SK-N-SH treated with all-trans-retinoic acid at 6 μM for 48 hours (cell line): Measurements from ENCODE around the gene ACSM3.
A peak's percentile ranks its signal among the peaks of the same experiment; 100 is the strongest.
"Not testable (repeated sequence)": the region's sequence is repeated elsewhere in the genome, so short reads cannot be mapped to it uniquely, and the experiment has no call there.

Source experiments
- ATAC-seq: fragments of 200-7000 bp; cut with Tn5 transposase; 3 replicates; pipeline ENCODE4 v1.9.1; 2020; ENCODE audit warnings: mild to moderate bottlenecking, moderate library complexity
- ARNTL ChIP-seq: fragments of 450-650 bp; formaldehyde crosslinking; IDR thresholded peaks from 2 replicates; pipeline ENCODE4 v1.5.0; 2020; ENCODE audit warnings: low read depth, mild to moderate bottlenecking, moderate library complexity, borderline replicate concordance
- BACH2 ChIP-seq: fragments of 250-450 bp; sonication (Bioruptor Pico); IDR thresholded peaks from 2 replicates; pipeline ENCODE4 v1.9.0; 2021; ENCODE audit warnings: mild to moderate bottlenecking, borderline replicate concordance
- CSDC2 ChIP-seq: fragments of 250-450 bp; sonication (Bioruptor Pico); IDR thresholded peaks from 2 replicates; pipeline ENCODE4 v1.5.0; 2020; ENCODE audit warnings: mild to moderate bottlenecking, moderate library complexity
- ESRRG ChIP-seq: fragments of 250-450 bp; sonication (Bioruptor Pico); IDR thresholded peaks from 2 replicates; pipeline ENCODE4 v1.6.1; 2021; ENCODE audit warnings: mild to moderate bottlenecking
- ISL1 ChIP-seq: fragments of 250-450 bp; sonication (Bioruptor Pico); IDR thresholded peaks from 2 replicates; pipeline ENCODE4 v2.1.2; 2022; ENCODE audit warnings: mild to moderate bottlenecking, moderate library complexity
- OSR1 ChIP-seq: fragments of 250-450 bp; sonication (Bioruptor Pico); IDR thresholded peaks from 2 replicates; pipeline ENCODE4 v1.8.0; 2022; ENCODE audit warnings: moderate library complexity, mild to moderate bottlenecking, inconsistent platforms
- PPARA ChIP-seq: fragments of 250-450 bp; sonication (Bioruptor Pico); IDR thresholded peaks from 2 replicates; pipeline ENCODE4 v1.5.0; 2020; ENCODE audit warnings: mild to moderate bottlenecking, borderline replicate concordance
- RARB ChIP-seq: fragments of 250-450 bp; sonication (Bioruptor Pico); IDR thresholded peaks from 2 replicates; pipeline ENCODE4 v1.8.0; 2021; ENCODE audit warnings: mild to moderate bottlenecking, moderate library complexity
- SNAI2 ChIP-seq: fragments of 250-450 bp; sonication (Bioruptor Pico); IDR thresholded peaks from 2 replicates; pipeline ENCODE4 v1.5.0; 2020; ENCODE audit warnings: mild to moderate bottlenecking, moderate library complexity
- TCF4 ChIP-seq: fragments of 250-450 bp; sonication (Bioruptor Pico); IDR thresholded peaks from 2 replicates; pipeline ENCODE4 v1.8.0; 2021; ENCODE audit warnings: mild to moderate bottlenecking, moderate library complexity, borderline replicate concordance
- TOX ChIP-seq: fragments of 250-450 bp; sonication (Bioruptor Pico); IDR thresholded peaks from 2 replicates; pipeline ENCODE4 v1.8.0; 2021; ENCODE audit warnings: mild to moderate bottlenecking, moderate library complexity, borderline replicate concordance
- ZFP3 ChIP-seq: fragments of 250-450 bp; sonication (Bioruptor Pico); IDR thresholded peaks from 2 replicates; pipeline ENCODE4 v1.5.0; 2020; ENCODE audit warnings: mild to moderate bottlenecking, moderate library complexity
- ZNF565 ChIP-seq: fragments of 450-650 bp; formaldehyde crosslinking; conservative IDR thresholded peaks from 2 replicates; pipeline ENCODE4 v1.5.0; 2020; ENCODE audit warnings: low read depth, mild to moderate bottlenecking, moderate library complexity
- ZNF70 ChIP-seq: fragments of 450-650 bp; formaldehyde crosslinking; IDR thresholded peaks from 2 replicates; pipeline ENCODE4 v1.5.0; 2020; ENCODE audit warnings: mild to moderate bottlenecking, moderate library complexity
- TF ChIP-seq, protein P1 (sequence below): fragments of 250-450 bp; sonication (Bioruptor Pico); IDR thresholded peaks from 2 replicates; pipeline ENCODE4 v1.5.0; 2020; ENCODE audit warnings: mild to moderate bottlenecking, moderate library complexity
- TF ChIP-seq, protein P2 (sequence below): fragments of 250-450 bp; sonication (Bioruptor Pico); IDR thresholded peaks from 2 replicates; pipeline ENCODE4 v1.5.1; 2021; ENCODE audit warnings: mild to moderate bottlenecking, moderate library complexity
- TF ChIP-seq, protein P3 (sequence below): fragments of 250-450 bp; sonication (Bioruptor Pico); IDR thresholded peaks from 2 replicates; pipeline ENCODE4 v1.5.1; 2020; ENCODE audit warnings: low read depth, mild to moderate bottlenecking, moderate library complexity
- TF ChIP-seq, protein P4 (sequence below): fragments of 250-450 bp; sonication (Bioruptor Pico); IDR thresholded peaks from 2 replicates; pipeline ENCODE4 v1.8.0; 2020; ENCODE audit warnings: mild to moderate bottlenecking, moderate library complexity, borderline replicate concordance

Gene ACSM3

DNA sequence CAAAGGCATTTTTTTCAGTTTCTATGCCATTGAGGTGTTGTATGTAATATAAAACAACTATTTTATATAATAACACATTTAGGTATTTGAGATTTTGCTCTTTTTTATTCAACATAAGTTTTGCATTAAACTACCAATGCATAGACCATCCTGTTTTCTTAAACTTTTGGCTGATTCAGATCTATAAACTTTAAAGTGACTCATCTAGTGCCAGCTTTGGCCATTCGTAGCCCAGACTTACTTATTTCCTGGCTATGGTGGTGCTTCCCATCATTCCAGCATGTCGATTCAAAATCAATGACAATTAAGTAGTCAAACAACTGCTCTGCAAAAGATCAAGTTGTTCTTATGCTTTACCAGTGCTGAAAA is 39.4 kb downstream of the ACSM3 start:
- no peak for TF ChIP-seq ZFP3 (CRISPR knock-in tag)
- no peak for TF ChIP-seq ZNF565 (CRISPR knock-in tag)
- TF ChIP-seq, protein P1, sequence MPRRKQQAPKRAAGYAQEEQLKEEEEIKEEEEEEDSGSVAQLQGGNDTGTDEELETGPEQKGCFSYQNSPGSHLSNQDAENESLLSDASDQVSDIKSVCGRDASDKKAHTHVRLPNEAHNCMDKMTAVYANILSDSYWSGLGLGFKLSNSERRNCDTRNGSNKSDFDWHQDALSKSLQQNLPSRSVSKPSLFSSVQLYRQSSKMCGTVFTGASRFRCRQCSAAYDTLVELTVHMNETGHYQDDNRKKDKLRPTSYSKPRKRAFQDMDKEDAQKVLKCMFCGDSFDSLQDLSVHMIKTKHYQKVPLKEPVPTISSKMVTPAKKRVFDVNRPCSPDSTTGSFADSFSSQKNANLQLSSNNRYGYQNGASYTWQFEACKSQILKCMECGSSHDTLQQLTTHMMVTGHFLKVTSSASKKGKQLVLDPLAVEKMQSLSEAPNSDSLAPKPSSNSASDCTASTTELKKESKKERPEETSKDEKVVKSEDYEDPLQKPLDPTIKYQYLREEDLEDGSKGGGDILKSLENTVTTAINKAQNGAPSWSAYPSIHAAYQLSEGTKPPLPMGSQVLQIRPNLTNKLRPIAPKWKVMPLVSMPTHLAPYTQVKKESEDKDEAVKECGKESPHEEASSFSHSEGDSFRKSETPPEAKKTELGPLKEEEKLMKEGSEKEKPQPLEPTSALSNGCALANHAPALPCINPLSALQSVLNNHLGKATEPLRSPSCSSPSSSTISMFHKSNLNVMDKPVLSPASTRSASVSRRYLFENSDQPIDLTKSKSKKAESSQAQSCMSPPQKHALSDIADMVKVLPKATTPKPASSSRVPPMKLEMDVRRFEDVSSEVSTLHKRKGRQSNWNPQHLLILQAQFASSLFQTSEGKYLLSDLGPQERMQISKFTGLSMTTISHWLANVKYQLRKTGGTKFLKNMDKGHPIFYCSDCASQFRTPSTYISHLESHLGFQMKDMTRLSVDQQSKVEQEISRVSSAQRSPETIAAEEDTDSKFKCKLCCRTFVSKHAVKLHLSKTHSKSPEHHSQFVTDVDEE (CRISPR knock-in tag): no peak
- TF ChIP-seq ZNF70 (CRISPR knock-in tag): no peak
- no peak for TF ChIP-seq CSDC2 (CRISPR knock-in tag)
- no peak for TF ChIP-seq PPARA
- TF ChIP-seq TCF4 (CRISPR knock-in tag): no peak
- no peak for TF ChIP-seq SNAI2 (CRISPR knock-in tag)
- TF ChIP-seq OSR1 (CRISPR knock-in tag): no peak
- TF ChIP-seq BACH2: no peak
- TF ChIP-seq, protein P2, sequence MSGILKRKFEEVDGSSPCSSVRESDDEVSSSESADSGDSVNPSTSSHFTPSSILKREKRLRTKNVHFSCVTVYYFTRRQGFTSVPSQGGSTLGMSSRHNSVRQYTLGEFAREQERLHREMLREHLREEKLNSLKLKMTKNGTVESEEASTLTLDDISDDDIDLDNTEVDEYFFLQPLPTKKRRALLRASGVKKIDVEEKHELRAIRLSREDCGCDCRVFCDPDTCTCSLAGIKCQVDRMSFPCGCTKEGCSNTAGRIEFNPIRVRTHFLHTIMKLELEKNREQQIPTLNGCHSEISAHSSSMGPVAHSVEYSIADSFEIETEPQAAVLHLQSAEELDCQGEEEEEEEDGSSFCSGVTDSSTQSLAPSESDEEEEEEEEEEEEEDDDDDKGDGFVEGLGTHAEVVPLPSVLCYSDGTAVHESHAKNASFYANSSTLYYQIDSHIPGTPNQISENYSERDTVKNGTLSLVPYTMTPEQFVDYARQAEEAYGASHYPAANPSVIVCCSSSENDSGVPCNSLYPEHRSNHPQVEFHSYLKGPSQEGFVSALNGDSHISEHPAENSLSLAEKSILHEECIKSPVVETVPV (CRISPR knock-in tag): no peak
- TF ChIP-seq, protein P3, sequence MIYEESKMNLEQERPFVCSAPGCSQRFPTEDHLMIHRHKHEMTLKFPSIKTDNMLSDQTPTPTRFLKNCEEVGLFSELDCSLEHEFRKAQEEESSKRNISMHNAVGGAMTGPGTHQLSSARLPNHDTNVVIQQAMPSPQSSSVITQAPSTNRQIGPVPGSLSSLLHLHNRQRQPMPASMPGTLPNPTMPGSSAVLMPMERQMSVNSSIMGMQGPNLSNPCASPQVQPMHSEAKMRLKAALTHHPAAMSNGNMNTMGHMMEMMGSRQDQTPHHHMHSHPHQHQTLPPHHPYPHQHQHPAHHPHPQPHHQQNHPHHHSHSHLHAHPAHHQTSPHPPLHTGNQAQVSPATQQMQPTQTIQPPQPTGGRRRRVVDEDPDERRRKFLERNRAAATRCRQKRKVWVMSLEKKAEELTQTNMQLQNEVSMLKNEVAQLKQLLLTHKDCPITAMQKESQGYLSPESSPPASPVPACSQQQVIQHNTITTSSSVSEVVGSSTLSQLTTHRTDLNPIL (CRISPR knock-in tag): no peak
- no peak for ATAC-seq

DNA sequence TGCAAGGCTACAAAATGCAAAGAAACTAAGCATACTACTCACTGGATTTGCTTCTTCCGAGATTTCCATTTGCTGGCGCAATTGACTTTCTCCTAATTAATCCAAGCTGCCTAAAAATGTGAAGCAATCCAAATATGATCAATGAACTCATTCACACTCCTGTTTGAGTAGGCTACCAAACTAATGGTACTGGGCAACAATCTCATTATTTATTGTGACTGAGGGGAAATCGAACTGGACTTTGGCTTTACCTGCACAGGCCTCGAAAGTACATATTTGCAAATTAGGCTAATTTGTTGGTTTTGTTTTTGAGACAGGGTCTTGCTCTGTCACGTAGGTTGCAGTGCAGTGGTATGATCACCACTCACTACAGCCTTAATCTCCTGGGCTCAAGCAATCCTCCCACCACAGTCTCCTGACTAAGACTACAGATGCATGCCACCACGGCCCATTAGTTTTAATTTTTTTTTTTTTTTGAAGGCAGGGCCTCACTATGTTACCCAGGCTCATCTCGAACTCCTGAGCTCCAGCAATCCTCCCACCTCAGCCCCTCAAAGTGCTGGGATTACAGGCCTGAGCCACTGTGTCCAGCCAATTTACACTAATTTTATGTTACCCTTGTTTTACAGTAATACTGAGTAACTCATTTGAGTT is 39.9 kb downstream of the ACSM3 start:
- ATAC-seq: no peak
- TF ChIP-seq ZNF565 (CRISPR knock-in tag) (no peak), TOX (CRISPR knock-in tag) (no peak), OSR1 (CRISPR knock-in tag) (no peak)
- TF ChIP-seq, protein P4, sequence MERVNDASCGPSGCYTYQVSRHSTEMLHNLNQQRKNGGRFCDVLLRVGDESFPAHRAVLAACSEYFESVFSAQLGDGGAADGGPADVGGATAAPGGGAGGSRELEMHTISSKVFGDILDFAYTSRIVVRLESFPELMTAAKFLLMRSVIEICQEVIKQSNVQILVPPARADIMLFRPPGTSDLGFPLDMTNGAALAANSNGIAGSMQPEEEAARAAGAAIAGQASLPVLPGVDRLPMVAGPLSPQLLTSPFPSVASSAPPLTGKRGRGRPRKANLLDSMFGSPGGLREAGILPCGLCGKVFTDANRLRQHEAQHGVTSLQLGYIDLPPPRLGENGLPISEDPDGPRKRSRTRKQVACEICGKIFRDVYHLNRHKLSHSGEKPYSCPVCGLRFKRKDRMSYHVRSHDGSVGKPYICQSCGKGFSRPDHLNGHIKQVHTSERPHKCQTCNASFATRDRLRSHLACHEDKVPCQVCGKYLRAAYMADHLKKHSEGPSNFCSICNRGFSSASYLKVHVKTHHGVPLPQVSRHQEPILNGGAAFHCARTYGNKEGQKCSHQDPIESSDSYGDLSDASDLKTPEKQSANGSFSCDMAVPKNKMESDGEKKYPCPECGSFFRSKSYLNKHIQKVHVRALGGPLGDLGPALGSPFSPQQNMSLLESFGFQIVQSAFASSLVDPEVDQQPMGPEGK (CRISPR knock-in tag): no peak
- TF ChIP-seq, all 23 proteins: peak for 0

DNA sequence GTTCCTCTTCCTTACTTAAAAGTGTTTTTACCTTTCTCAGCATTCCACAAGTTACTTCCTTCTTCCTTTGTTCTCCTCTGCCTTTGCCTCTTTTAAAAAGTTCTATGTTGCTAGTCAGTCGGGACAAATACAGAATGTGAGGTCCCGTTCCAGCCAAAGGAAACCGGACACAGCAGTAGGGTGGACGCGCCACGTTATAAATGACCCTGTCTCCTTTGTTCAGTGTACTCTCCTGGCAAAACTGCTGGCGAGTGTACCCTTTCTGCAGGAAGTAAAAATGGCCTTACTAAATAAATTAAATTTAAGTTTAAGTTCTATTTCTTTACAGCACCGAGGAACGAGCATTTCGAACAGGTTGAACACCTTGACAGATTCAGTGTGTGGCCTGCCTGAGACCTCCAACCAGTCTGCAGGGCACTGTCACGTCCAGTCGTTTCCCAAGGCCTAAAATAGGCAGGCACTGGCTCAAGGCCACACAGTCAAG is 41.9 kb downstream of the ACSM3 start:
- not testable (repeated sequence) for ATAC-seq

DNA sequence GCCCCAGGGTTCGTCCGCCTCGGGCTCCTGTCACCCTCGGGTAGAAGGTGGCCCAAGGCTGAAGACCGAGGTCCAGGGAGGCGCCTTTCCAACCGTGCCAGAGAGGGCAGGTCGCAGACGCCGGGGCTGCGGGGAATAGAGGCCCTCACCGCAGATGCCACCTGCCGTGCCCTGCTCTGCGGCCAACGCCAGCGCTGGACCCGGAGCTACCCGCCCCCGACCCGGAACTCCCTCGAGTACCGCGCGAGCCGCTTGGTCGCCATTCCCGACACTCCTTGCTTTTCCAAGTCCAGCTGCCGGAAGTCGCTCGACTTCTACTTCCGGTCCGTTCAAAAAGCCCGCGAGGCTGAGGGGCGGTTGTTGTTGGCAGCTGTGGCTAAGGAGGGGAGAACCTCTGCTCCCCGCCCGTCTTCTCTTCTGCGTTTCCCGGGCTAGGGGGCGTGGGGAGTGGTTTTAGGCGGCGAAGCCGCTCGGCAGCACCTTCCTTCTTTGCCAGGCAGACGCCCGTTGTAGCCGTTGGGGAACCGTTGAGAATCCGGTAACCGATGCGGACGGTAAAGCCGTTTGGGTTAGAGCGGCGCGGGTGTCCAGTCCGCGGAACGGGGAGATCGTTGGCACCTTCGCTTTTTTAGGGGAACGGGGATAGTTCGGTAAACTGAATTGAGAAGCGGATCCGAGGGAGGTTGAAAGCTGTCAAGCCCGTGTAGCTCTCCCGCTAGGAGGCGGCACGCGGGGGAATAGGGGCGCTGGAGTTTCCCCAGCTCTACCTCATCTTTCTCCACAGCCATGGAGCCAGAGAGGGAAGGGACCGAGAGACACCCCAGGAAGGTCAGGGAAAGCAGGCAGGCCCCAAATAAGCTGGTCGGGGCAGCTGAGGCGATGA is 42.6 kb downstream of the ACSM3 start, which contains the start of the genes ERI2 and REXO5:
ERI2 (minus strand) TSS at position 305 of the 883 bp plus-strand sequence; CDS start at position 263, 42 bp downstream.
REXO5 (plus strand) TSS at position 360 of the 883 bp plus-strand sequence; CDS start at position 787, 427 bp downstream.
- ATAC-seq: peak; percentile 93
- TF ChIP-seq OSR1 (CRISPR knock-in tag) (no peak), ZNF565 (CRISPR knock-in tag) (no peak), PPARA (no peak), ISL1 (CRISPR knock-in tag) (no peak), CSDC2 (CRISPR knock-in tag) (no peak), ESRRG (CRISPR knock-in tag) (no peak), TOX (CRISPR knock-in tag) (no peak), TCF4 (CRISPR knock-in tag) (no peak), RARB (CRISPR knock-in tag) (no peak), ARNTL (CRISPR knock-in tag) (no peak)
- TF ChIP-seq, protein P2 (CRISPR knock-in tag): no peak
- TF ChIP-seq, protein P4 (CRISPR knock-in tag): no peak
- TF ChIP-seq, protein P3 (CRISPR knock-in tag): no peak
